Lung (tissue), 12 donors: ENCODE measurements around the gene ANKRD44. TPM values are rescaled to one million over a fixed set of nuclear protein-coding genes. Genes with fewer than 3 reads are reported as not detected.

Source experiments
- ATAC-seq: fragments of 200-7000 bp; cut with Tn5 transposase; one replicate; pipeline ENCODE4 v1.9.1; 2020; ENCODE audit warnings: moderate number of reproducible peaks; ENCODE audit not compliant: insufficient read depth, low FRiP score
- DNase-seq, 3 donors: peaks; one replicate each; pipeline ENCODE4 v3.0.0-alpha.2; 2013 to 2017
- H3K27ac ChIP-seq, 2 donors: one replicate each; pipeline ENCODE4 v1.5.1; 2013; ENCODE audit warnings: mild to moderate bottlenecking in 2 of 2, moderate library complexity in 2 of 2, control low read depth in 1 of 2, inconsistent platforms in 1 of 2, low read depth in 1 of 2, low read length in 1 of 2
- H3K27me3 ChIP-seq, 3 donors: one replicate each; pipeline ENCODE4 v1.5.1; 2013; ENCODE audit warnings: low read length in 2 of 3; ENCODE audit not compliant: control insufficient read depth in 3 of 3, insufficient read depth in 3 of 3
- H3K36me3 ChIP-seq, 4 donors: one replicate each; pipeline ENCODE4 v1.5.1; 2013; ENCODE audit warnings: low read length in 4 of 4, mild to moderate bottlenecking in 1 of 4, moderate library complexity in 1 of 4; ENCODE audit not compliant: control insufficient read depth in 4 of 4, insufficient read depth in 4 of 4
- H3K4me1 ChIP-seq, 5 donors: one replicate each; pipeline ENCODE4 v1.5.1; 2013; ENCODE audit warnings: low read length in 5 of 5, mild to moderate bottlenecking in 2 of 5, moderate library complexity in 1 of 5; ENCODE audit not compliant: control insufficient read depth in 5 of 5, insufficient read depth in 5 of 5
- H3K4me3 ChIP-seq: one replicate; pipeline ENCODE4 v1.5.1; 2013; ENCODE audit warnings: mild to moderate bottlenecking, control low read depth, moderate library complexity
- H3K9ac ChIP-seq, 2 donors: one replicate each; pipeline ENCODE4 v1.5.1; 2013; ENCODE audit warnings: low read length in 2 of 2, control low read depth in 1 of 2; ENCODE audit not compliant: insufficient read depth in 1 of 2
- H3K9me3 ChIP-seq, 4 donors: one replicate each; pipeline ENCODE4 v1.5.1; 2013; ENCODE audit warnings: low read length in 3 of 4, mild to moderate bottlenecking in 1 of 4, moderate library complexity in 1 of 4; ENCODE audit not compliant: control insufficient read depth in 4 of 4, insufficient read depth in 3 of 4
- WGBS, 2 donors: extraction: QIAGEN DNeasy Blood & Tissue Kit; methylation state at CpG; one replicate each; pipeline ENCODE4 v1.1.7; 2013; 5-methylcytosine and 5-hydroxymethylcytosine counted together
- polyA plus RNA-seq, 2 donors: library from polyadenylated mRNA; stranded (reverse); fragments of 200-250 nt; gene quantifications; one replicate each; pipeline ENCODE4 v1.2.1, GENCODE V29; 2013
- total RNA-seq, 2 donors: library from RNA; depleted of rRNA in 1 of 2; stranded (reverse); fragments of >200 nt in 1 of 2; gene quantifications; one replicate each; pipeline ENCODE4 v1.2.1, GENCODE V29; 2014 to 2021
- TF ChIP-seq, protein P1 (sequence below): IDR thresholded peaks from 2 replicates; pipeline ENCODE4 v1.5.1; 2012; ENCODE audit warnings: mild to moderate bottlenecking; ENCODE audit errors: control extremely low read depth, extremely low read depth
- donor health status: control.
- donor health status: control.
- donor health status: Bipolar disorder and iron deficiency.
- donor health status: healthy.
- donor health status: DM: yes; HTN: yes; CAD: no.

The ANKRD44 gene
- total and polyA plus RNA-seq, 4 donors, result 7.1 to 73.8 (median 20.3) TPM

DNA sequence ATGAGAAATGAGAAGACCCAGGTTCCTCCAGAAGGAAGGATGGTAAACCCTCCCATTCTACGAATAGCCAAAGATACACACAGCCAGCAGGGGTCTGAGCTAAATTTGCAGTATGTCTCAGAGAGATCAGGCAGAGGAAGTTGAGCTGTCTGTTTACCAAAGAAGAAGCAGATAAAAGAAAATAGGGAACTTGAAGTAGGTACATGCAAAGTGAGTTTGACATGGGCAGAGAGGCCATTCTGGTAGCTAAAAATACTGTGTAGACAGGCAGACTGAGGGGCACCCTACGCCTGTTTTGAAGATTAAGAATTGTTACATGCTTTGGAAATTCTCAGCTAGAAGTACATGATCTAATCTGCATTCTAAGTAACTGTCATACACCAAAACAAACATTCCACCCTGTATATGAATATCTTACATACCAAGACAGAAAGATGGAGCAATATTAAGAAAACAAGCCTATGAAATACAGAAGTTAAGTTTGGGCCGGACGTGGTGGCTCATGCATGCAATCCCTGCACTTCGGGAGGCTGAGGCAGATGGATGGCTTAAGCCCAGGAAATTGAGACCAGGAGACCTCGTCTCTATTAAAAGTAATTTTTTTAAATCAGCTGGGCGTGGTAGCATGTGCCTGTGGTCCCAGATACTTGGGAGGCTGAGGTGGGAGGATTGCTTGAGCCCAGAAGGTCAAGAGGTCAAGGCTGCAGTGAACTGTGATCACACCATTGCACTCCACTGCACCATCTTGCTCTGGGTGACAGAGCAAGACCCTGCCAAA is 157.9 kb downstream of the ANKRD44 start:
- DNase-seq, result no peak
- H3K9me3 ChIP-seq, result no peaks in the 10 kb centered on the region
- peaks cover 0 to 4% (median 3%) of the 10 kb centered on the region in 5 donors for H3K4me1 ChIP-seq
- WGBS, 2 donors, result 15 to 37% methylated on average over 7 of the region's 7 CpGs
- no peaks in the 10 kb centered on the region for H3K36me3 ChIP-seq
- ATAC-seq, result peak; percentile 58
- H3K27ac ChIP-seq, result peak overlapping the region in 1 of 2 donors; percentile 24
- H3K9ac ChIP-seq, result no peak overlapping the region
- TF ChIP-seq, protein P1, sequence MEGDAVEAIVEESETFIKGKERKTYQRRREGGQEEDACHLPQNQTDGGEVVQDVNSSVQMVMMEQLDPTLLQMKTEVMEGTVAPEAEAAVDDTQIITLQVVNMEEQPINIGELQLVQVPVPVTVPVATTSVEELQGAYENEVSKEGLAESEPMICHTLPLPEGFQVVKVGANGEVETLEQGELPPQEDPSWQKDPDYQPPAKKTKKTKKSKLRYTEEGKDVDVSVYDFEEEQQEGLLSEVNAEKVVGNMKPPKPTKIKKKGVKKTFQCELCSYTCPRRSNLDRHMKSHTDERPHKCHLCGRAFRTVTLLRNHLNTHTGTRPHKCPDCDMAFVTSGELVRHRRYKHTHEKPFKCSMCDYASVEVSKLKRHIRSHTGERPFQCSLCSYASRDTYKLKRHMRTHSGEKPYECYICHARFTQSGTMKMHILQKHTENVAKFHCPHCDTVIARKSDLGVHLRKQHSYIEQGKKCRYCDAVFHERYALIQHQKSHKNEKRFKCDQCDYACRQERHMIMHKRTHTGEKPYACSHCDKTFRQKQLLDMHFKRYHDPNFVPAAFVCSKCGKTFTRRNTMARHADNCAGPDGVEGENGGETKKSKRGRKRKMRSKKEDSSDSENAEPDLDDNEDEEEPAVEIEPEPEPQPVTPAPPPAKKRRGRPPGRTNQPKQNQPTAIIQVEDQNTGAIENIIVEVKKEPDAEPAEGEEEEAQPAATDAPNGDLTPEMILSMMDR, result no peak
- H3K27me3 ChIP-seq, result no peaks in the 10 kb centered on the region
- no peak overlapping the region for H3K4me3 ChIP-seq

- H3K4me1 ChIP-seq, result peaks cover 0 to 8% (median 3%) of the 10 kb centered on the region in 5 donors
- DNase-seq (no peak), ATAC-seq (no peak)
- H3K9me3 ChIP-seq, result no peaks in the 10 kb centered on the region
- no peak overlapping the region for H3K9ac ChIP-seq
- WGBS, 2 donors, result 95 to 98% methylated on average over 4 of the region's 4 CpGs
- no peak overlapping the region for H3K27ac ChIP-seq
- TF ChIP-seq, protein P1, result no peak
- H3K27me3 ChIP-seq, result no peaks in the 10 kb centered on the region
- H3K4me3 ChIP-seq, result no peak overlapping the region
- no peaks in the 10 kb centered on the region for H3K36me3 ChIP-seq
Observed at GRCh38 chr2:197149546-197149945, 161.0 kb downstream of the ANKRD44 start.

GRCh38 chr2:197148401-197148800 is 162.2 kb downstream of the ANKRD44 start:
- no peak overlapping the region for H3K4me3 ChIP-seq
- H3K27me3 ChIP-seq, result no peaks in the 10 kb centered on the region
- H3K4me1 ChIP-seq, result peaks cover 0 to 8% (median 4%) of the 10 kb centered on the region in 5 donors
- TF ChIP-seq, protein P1, result no peak
- no peak overlapping the region for H3K9ac ChIP-seq
- H3K27ac ChIP-seq, result no peak overlapping the region
- no peak for DNase-seq
- no peaks in the 10 kb centered on the region for H3K9me3 ChIP-seq
- 96 to 100% methylated on average over 1 of the region's 1 CpG for WGBS, 2 donors
- no peak for ATAC-seq
- H3K36me3 ChIP-seq, result no peaks in the 10 kb centered on the region
